Endodermal cell (in vitro differentiated cells): ENCODE results near the gene JMJD1C. TPM values are rescaled to one million over a fixed set of nuclear protein-coding genes. Genes with fewer than 3 reads are reported as not detected.

Experiments
- DNase-seq: peaks from one replicate; pipeline ENCODE4 v3.0.0-alpha.2; 2017
- H3K27ac ChIP-seq: 2 replicates; pipeline ENCODE4 v1.5.1; 2013; ENCODE audit warnings: mild to moderate bottlenecking, low read depth, low read length, moderate library complexity
- H3K27me3 ChIP-seq: 2 replicates; pipeline ENCODE4 v1.6.1; 2013; ENCODE audit warnings: mild to moderate bottlenecking, low read length, moderate library complexity; ENCODE audit not compliant: insufficient read depth, control insufficient read depth, poor library complexity, severe bottlenecking
- H3K36me3 ChIP-seq: 2 replicates; pipeline ENCODE4 v1.7.0; 2013; ENCODE audit warnings: mild to moderate bottlenecking, low read length, moderate library complexity; ENCODE audit not compliant: control insufficient read depth, insufficient read depth
- H3K4me1 ChIP-seq: one replicate; pipeline ENCODE4 v1.7.0; 2013; ENCODE audit warnings: low read length; ENCODE audit not compliant: control insufficient read depth, insufficient read depth
- H3K4me3 ChIP-seq: 2 replicates; pipeline ENCODE4 v1.5.1; 2013; ENCODE audit warnings: mild to moderate bottlenecking, low read length, moderate library complexity
- H3K9ac ChIP-seq: 2 replicates; pipeline ENCODE4 v1.6.1; 2013; ENCODE audit warnings: mild to moderate bottlenecking, low read length, moderate library complexity; ENCODE audit not compliant: poor library complexity, severe bottlenecking; ENCODE audit errors: extremely low read depth
- H3K9me3 ChIP-seq: 2 replicates; pipeline ENCODE4 v1.6.1; 2013; ENCODE audit warnings: mild to moderate bottlenecking, low read length, moderate library complexity; ENCODE audit not compliant: control insufficient read depth
- H3K27ac Mint-ChIP-seq: 2 replicates; pipeline ENCODE4 v1.8.0; 2020; ENCODE audit warnings: mixed read lengths
- H3K27me3 Mint-ChIP-seq: 2 replicates; pipeline ENCODE4 v1.8.0; 2021; ENCODE audit warnings: mild to moderate bottlenecking, mixed read lengths; ENCODE audit not compliant: insufficient read depth
- H3K36me3 Mint-ChIP-seq: 2 replicates; pipeline ENCODE4 v1.8.0; 2020; ENCODE audit warnings: low read depth, mixed read lengths
- H3K4me1 Mint-ChIP-seq: 2 replicates; pipeline ENCODE4 v1.8.0; 2020; ENCODE audit warnings: mixed read lengths
- H3K4me3 Mint-ChIP-seq: 2 replicates; pipeline ENCODE4 v1.8.0; 2020; ENCODE audit warnings: mild to moderate bottlenecking, moderate library complexity, mixed read lengths
- H3K9me3 Mint-ChIP-seq: 2 replicates; pipeline ENCODE4 v1.8.0; 2020; ENCODE audit warnings: mild to moderate bottlenecking, mixed read lengths
- CTCF ChIP-seq: fragments of 200-600 bp; sonication (generic); conservative IDR thresholded peaks from 2 replicates; pipeline ENCODE4 v1.5.0; 2021; ENCODE audit warnings: antibody characterized with exemption, mild to moderate bottlenecking
- WGBS, 2 experiments: methylation state at CpG; one replicate each; pipeline versions ENCODE4 v1.1.5 to v1.1.7; 2013; ENCODE audit warnings: missing lambda C conversion rate in 2 of 2, mixed read lengths in 1 of 2; ENCODE audit not compliant: insufficient coverage in 1 of 2, insufficient read length in 1 of 2; 5-methylcytosine and 5-hydroxymethylcytosine counted together
- total RNA-seq, 2 donors: library from RNA; stranded (reverse); fragmentation: NEBNext Ultra II Directional in 1 of 2; extraction: Animal tissue kit (Norgen Biotek cat#: 25700) in 1 of 2; gene quantifications; 2 replicates in 1 of 2; 3 replicates in 1 of 2; pipeline ENCODE4 v1.2.1, GENCODE V29; 2021

Gene JMJD1C
- total RNA-seq, 2 donors from 2014 or later, result 91.3 to 114 TPM

GRCh38 chr10:63255316-63255715 lies 210.5 kb downstream of the JMJD1C start:
- no peak overlapping the region for H3K9ac ChIP-seq
- H3K4me1 Mint-ChIP-seq, result peaks cover 28% of the 10 kb centered on the region
- peaks cover 39% of the 10 kb centered on the region for H3K36me3 ChIP-seq
- no peaks in the 10 kb centered on the region for H3K27me3 ChIP-seq
- H3K27ac ChIP-seq, result no peak overlapping the region
- peaks cover 34% of the 10 kb centered on the region for H3K36me3 Mint-ChIP-seq
- peaks cover 7% of the 10 kb centered on the region for H3K4me1 ChIP-seq
- 92 to 100% methylated on average over 3 to 4 of the region's 4 CpGs for WGBS, 2 experiments
- no peaks in the 10 kb centered on the region for H3K27me3 Mint-ChIP-seq
- no peak overlapping the region for H3K27ac Mint-ChIP-seq
- no peaks in the 10 kb centered on the region for H3K9me3 Mint-ChIP-seq
- no peak for DNase-seq
- H3K9me3 ChIP-seq, result no peaks in the 10 kb centered on the region
- no peak overlapping the region for H3K4me3 ChIP-seq
- no peak overlapping the region for H3K4me3 Mint-ChIP-seq
- TF ChIP-seq CTCF, result no peak

- Mint-ChIP-seq H3K9me3 (no peaks in the 10 kb centered on the region), H3K4me1 (peaks cover 11% of the 10 kb centered on the region), H3K4me3 (no peak overlapping the region), H3K36me3 (peaks cover 35% of the 10 kb centered on the region), H3K27me3 (no peaks in the 10 kb centered on the region), H3K27ac (peak overlapping the region; percentile 3)
- no peak for TF ChIP-seq CTCF
- DNase-seq, result no peak
- Histone ChIP-seq H3K4me1 (peaks cover 3% of the 10 kb centered on the region), H3K4me3 (no peak overlapping the region), H3K27ac (no peak overlapping the region), H3K9ac (no peak overlapping the region), H3K9me3 (no peaks in the 10 kb centered on the region), H3K27me3 (no peaks in the 10 kb centered on the region), H3K36me3 (peaks cover 43% of the 10 kb centered on the region)
- 96 to 100% methylated on average over 2 to 4 of the region's 4 CpGs for WGBS, 2 experiments
Measured at GRCh38 chr10:63253040-63253439, 212.7 kb downstream of the JMJD1C start.

GRCh38 chr10:63252095-63252762 lies 213.5 kb downstream of the JMJD1C start:
- H3K27ac ChIP-seq, result no peak overlapping the region
- H3K36me3 ChIP-seq, result peaks cover 43% of the 10 kb centered on the region
- no peak for DNase-seq
- no peak for TF ChIP-seq CTCF
- Mint-ChIP-seq H3K27me3 (no peaks in the 10 kb centered on the region), H3K27ac (no peak overlapping the region), H3K4me1 (peaks cover 8% of the 10 kb centered on the region), H3K4me3 (no peak overlapping the region), H3K9me3 (no peaks in the 10 kb centered on the region), H3K36me3 (peaks cover 40% of the 10 kb centered on the region)
- H3K9ac ChIP-seq, result no peak overlapping the region
- no peaks in the 10 kb centered on the region for H3K27me3 ChIP-seq
- H3K4me1 ChIP-seq, result peaks cover 3% of the 10 kb centered on the region
- H3K4me3 ChIP-seq, result no peak overlapping the region
- no peaks in the 10 kb centered on the region for H3K9me3 ChIP-seq
